Body of pancreas (tissue), 4 donors: ENCODE results near the gene MARCKS. TPM values are rescaled to one million over a fixed set of nuclear protein-coding genes. Genes with fewer than 3 reads are reported as not detected.

ENCODE experiments used
- ATAC-seq: fragments of 150-250 bp; one replicate; pipeline ENCODE4 v1.9.1; 2016
- DNase-seq, 4 donors: peaks; one replicate each; pipeline ENCODE4 v3.0.0-alpha.2; 2019
- H3K27ac ChIP-seq, 4 donors: fragments of 200-600 bp; sonication (generic); 1 replicate in 3 of 4; 2 replicates in 1 of 4; pipeline versions ENCODE4 v1.5.1 to v1.6.1; 2016 to 2019; ENCODE audit warnings: mild to moderate bottlenecking in 1 of 4, mixed read lengths in 1 of 4, moderate library complexity in 1 of 4
- H3K27me3 ChIP-seq, 2 donors: fragments of 200-600 bp; sonication (generic); one replicate each; pipeline ENCODE4 v1.6.0; 2016; ENCODE audit warnings: mild to moderate bottlenecking in 1 of 2
- H3K36me3 ChIP-seq, 2 donors: fragments of 200-600 bp; sonication (generic); replicated peaks in 1 of 2; 2 replicates each; pipeline ENCODE4 v1.5.1; 2016; ENCODE audit warnings: low read depth in 2 of 2; ENCODE audit not compliant: insufficient read depth in 1 of 2
- H3K4me1 ChIP-seq: fragments of 200-600 bp; sonication (generic); one replicate; pipeline ENCODE4 v1.6.0; 2016
- H3K4me3 ChIP-seq, 2 donors: fragments of 200-600 bp; sonication (generic); 1 replicate in 1 of 2; 2 replicates in 1 of 2; pipeline ENCODE4 v1.5.1; 2016 to 2019
- H3K9me3 ChIP-seq, 3 donors: fragments of 200-600 bp; sonication (generic); 1 replicate in 2 of 3; 2 replicates in 1 of 3; pipeline ENCODE4 v1.5.1; 2016
- CTCF ChIP-seq, 7 experiments: fragments of 450-650 bp in 4 of 7; fragments of 200-600 bp in 3 of 7; sonication (generic) in 3 of 7; IDR thresholded peaks; one replicate each; pipeline ENCODE4 v1.5.1; 2016 to 2019; ENCODE audit warnings: antibody characterized with exemption in 7 of 7
- POLR2A ChIP-seq, 3 donors: fragments of 450-650 bp; IDR thresholded peaks; one replicate each; pipeline ENCODE4 v1.6.1; 2016; ENCODE audit warnings: antibody characterized with exemption in 3 of 3, mild to moderate bottlenecking in 2 of 3
- WGBS, 2 donors: methylation state at CpG; one replicate each; pipeline ENCODE4 v1.1.5; 2017; 5-methylcytosine and 5-hydroxymethylcytosine counted together
- intact Hi-C: fragments of 100-400 bp; cut with DNase I; formaldehyde crosslinking; loops from one replicate; pipeline ENCODE4 v1.15.1; 2023
- total RNA-seq, 2 donors: library from RNA; depleted of rRNA; stranded (reverse); fragments of >200 nt; gene quantifications; one replicate each; pipeline ENCODE4 v1.1.0, GENCODE V29; 2016

Gene MARCKS
- total RNA-seq, 2 donors from 2014 or later = 68.5 to 109 TPM

GRCh38 chr6:113819169-113819830 is 37.8 kb upstream of the MARCKS start:
- Histone ChIP-seq H3K27me3 (no peaks in the 10 kb centered on the region), H3K27ac (peak overlapping the region in 3 of 4 donors; percentile 43 to 75 (median 49)), H3K4me1 (peaks cover 26% of the 10 kb centered on the region), H3K36me3 (no peaks in the 10 kb centered on the region), H3K9me3 (no peaks in the 10 kb centered on the region), H3K4me3 (no peak overlapping the region)
- DNase-seq = peak; percentile 37 to 69 (median 58)
- 8 to 11% methylated on average over 2 of the region's 2 CpGs for WGBS, 2 donors
- ATAC-seq = peak; percentile 95
- intact Hi-C loops = no loop called here
- TF ChIP-seq CTCF (IDR thresholded peaks at IDR 0.05) (no peak), POLR2A (IDR thresholded peaks at IDR 0.05) (peak in 1 of 3 donors; percentile 32)

DNA sequence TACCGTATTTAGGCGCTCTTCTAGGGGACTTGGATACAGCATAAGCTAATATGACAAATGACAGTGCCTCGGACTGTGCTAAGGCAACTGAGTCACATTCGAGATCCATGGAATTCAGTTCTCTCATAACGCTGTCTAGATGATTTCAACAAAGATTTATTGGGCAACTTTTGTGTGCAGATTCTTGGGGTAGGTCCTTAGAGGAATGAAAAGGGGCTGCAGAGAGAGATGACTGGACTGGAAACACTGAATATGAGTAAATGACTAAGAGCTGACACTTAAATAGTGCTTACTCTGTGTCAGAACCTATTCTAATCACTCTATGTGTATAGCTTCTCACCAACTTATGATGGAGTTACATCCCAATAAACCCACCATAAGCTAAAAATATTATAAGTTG is 36.4 kb upstream of the MARCKS start:
- Histone ChIP-seq H3K4me3 (no peak overlapping the region), H3K9me3 (no peaks in the 10 kb centered on the region), H3K27me3 (no peaks in the 10 kb centered on the region), H3K36me3 (no peaks in the 10 kb centered on the region), H3K27ac (no peak overlapping the region), H3K4me1 (peaks cover 41% of the 10 kb centered on the region)
- DNase-seq = no peak
- TF ChIP-seq POLR2A (IDR thresholded peaks at IDR 0.05) (no peak), CTCF (IDR thresholded peaks at IDR 0.05) (no peak)
- intact Hi-C loops = no loop called here
- no peak for ATAC-seq
- 95 to 98% methylated on average over 5 of the region's 5 CpGs for WGBS, 2 donors

DNA sequence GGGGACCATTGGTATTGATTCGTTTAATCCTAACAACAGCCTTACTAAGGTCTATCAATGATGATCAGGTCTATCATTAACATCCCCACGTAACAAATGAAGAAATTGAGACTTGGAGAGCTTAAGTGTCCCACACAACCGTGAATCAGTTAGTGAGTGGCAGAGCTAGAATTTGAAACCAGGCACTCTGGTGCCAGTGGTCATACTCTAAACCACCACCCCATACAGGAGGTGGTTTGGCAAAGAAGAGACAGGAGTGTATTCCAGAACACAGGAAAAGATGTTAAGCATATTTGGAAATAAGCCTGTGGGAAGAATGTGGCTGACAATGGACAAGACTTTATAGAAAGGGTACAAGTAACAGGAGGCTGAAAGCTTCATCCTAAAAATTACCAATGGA is 35.7 kb upstream of the MARCKS start:
- intact Hi-C loops = no loop called here
- Histone ChIP-seq H3K27me3 (no peaks in the 10 kb centered on the region), H3K4me3 (no peak overlapping the region), H3K4me1 (peaks cover 48% of the 10 kb centered on the region), H3K36me3 (no peaks in the 10 kb centered on the region), H3K27ac (no peak overlapping the region), H3K9me3 (no peaks in the 10 kb centered on the region)
- ATAC-seq (no peak), DNase-seq (no peak)
- TF ChIP-seq POLR2A (IDR thresholded peaks at IDR 0.05) (no peak), CTCF (IDR thresholded peaks at IDR 0.05) (no peak)
- 92 to 94% methylated on average over 3 of the region's 3 CpGs for WGBS, 2 donors

- TF ChIP-seq POLR2A (IDR thresholded peaks at IDR 0.05) (no peak), CTCF (IDR thresholded peaks at IDR 0.05) (no peak)
- H3K9me3 ChIP-seq = no peaks in the 10 kb centered on the region
- H3K4me3 ChIP-seq = no peak overlapping the region
- intact Hi-C loops = no loop called here
- peaks cover 41% of the 10 kb centered on the region for H3K4me1 ChIP-seq
- no peaks in the 10 kb centered on the region for H3K27me3 ChIP-seq
- ATAC-seq (no peak), DNase-seq (no peak)
- 85 to 92% methylated on average over 3 of the region's 3 CpGs for WGBS, 2 donors
- peak overlapping the region in 2 of 4 donors; percentile 76 to 77 for H3K27ac ChIP-seq
- H3K36me3 ChIP-seq = no peaks in the 10 kb centered on the region
Observed at GRCh38 chr6:113823916-113824315, 33.2 kb upstream of the MARCKS start.

DNA sequence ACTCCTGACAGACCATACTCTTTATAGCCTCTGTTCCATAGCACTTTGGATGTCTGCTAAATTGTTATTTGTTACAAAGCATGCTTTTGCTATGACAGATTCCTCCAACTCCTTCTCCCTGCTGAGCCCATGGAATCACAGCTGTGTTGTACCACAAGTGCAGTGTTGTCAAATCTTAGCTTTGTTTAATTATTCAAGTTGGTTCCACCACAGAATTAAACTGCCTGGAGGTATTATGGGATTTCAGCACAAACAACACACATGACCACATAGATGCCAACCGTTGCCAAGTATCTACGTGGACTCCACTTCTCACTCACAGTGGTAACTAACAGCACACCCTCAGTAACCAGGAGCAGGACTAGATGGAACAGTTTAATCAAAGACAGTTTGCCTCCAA is 32.7 kb upstream of the MARCKS start:
- H3K27me3 ChIP-seq = no peaks in the 10 kb centered on the region
- H3K4me3 ChIP-seq = no peak overlapping the region
- no peaks in the 10 kb centered on the region for H3K36me3 ChIP-seq
- WGBS, 2 donors = 17 to 43% methylated on average over 2 of the region's 2 CpGs
- no peaks in the 10 kb centered on the region for H3K9me3 ChIP-seq
- DNase-seq (peak; percentile 19 to 34 (median 27)), ATAC-seq (peak; percentile 34)
- TF ChIP-seq POLR2A (IDR thresholded peaks at IDR 0.05) (no peak), CTCF (IDR thresholded peaks at IDR 0.05) (no peak)
- intact Hi-C loops = no loop called here
- peak overlapping the region in 3 of 4 donors; percentile 64 to 77 (median 76) for H3K27ac ChIP-seq
- peaks cover 44% of the 10 kb centered on the region for H3K4me1 ChIP-seq
